Ovary (tissue), 9 donors: ENCODE measurements around the gene DICER1. TPM values are rescaled to one million over a fixed set of nuclear protein-coding genes. Genes with fewer than 3 reads are reported as not detected.

ENCODE experiments used
- DNase-seq, 5 donors: peaks; one replicate each; pipeline ENCODE4 v3.0.0-alpha.2; 2019 to 2020
- H3K27ac ChIP-seq, 2 donors: fragments of 200-600 bp; one replicate each; pipeline versions ENCODE4 v1.5.1 to v1.8.0; 2019 to 2022
- H3K27me3 ChIP-seq: fragments of 200-600 bp; one replicate; pipeline ENCODE4 v1.8.0; 2022
- H3K36me3 ChIP-seq: fragments of 200-600 bp; sonication (generic); one replicate; pipeline ENCODE4 v1.5.1; 2019
- H3K4me1 ChIP-seq: one replicate; pipeline ENCODE4 v1.8.1; 2013; ENCODE audit warnings: mild to moderate bottlenecking, moderate library complexity; ENCODE audit not compliant: insufficient read depth
- H3K4me3 ChIP-seq: fragments of 200-600 bp; sonication (generic); one replicate; pipeline ENCODE4 v1.5.1; 2017
- H3K9me3 ChIP-seq, 2 donors: fragments of 200-600 bp in 1 of 2; sonication (generic) in 1 of 2; one replicate each; pipeline versions ENCODE4 v1.5.1 to v1.8.1; 2013 to 2019; ENCODE audit warnings: mild to moderate bottlenecking in 1 of 2, moderate library complexity in 1 of 2
- EP300 ChIP-seq: sonication (generic); formaldehyde crosslinking; IDR thresholded peaks from one replicate; pipeline ENCODE4 v1.6.1; 2017; ENCODE audit warnings: antibody characterized with exemption
- POLR2A ChIP-seq: fragments of 450-650 bp; IDR thresholded peaks from one replicate; pipeline ENCODE4 v1.6.1; 2017; ENCODE audit warnings: antibody characterized with exemption, mild to moderate bottlenecking, moderate library complexity
- WGBS, 3 donors: extraction: QIAGEN DNeasy Blood & Tissue Kit in 1 of 3; methylation state at CpG; one replicate each; pipeline versions ENCODE4 v1.1.5 to v1.1.7; 2013 to 2017; 5-methylcytosine and 5-hydroxymethylcytosine counted together
- intact Hi-C, 4 donors: fragments of 100-400 bp; cut with DNase I; formaldehyde crosslinking; loops; one replicate each; pipeline versions ENCODE4 v1.11.0 to v1.15.1; 2022 to 2023
- polyA plus RNA-seq, 2 donors: library from polyadenylated mRNA; stranded (reverse); fragments of 200-250 nt in 1 of 2; fragments of 350-450 nt in 1 of 2; fragmentation: Illumina TruSeq in 1 of 2; extraction: RNeasy Lipid Tissue Mini Kit (QIAGEN cat#74804) in 1 of 2; gene quantifications; one replicate each; pipeline ENCODE4 v1.2.3, GENCODE V29; 2013 to 2014
- total RNA-seq, 7 donors: library from RNA; depleted of rRNA in 2 of 7; stranded (reverse); fragments of >200 nt in 2 of 7; fragmentation: NEBNext Ultra II Directional in 3 of 7; extraction: Animal tissue kit (Norgen Biotek cat#: 25700) in 3 of 7; gene quantifications; one replicate each; pipeline versions ENCODE4 v1.1.0 to v1.2.4, GENCODE V29; 2016 to 2023
- TF ChIP-seq, protein P1 (sequence below), 3 donors: fragments of 450-650 bp in 2 of 3; fragments of 200-600 bp in 1 of 3; IDR thresholded peaks; one replicate each; pipeline versions ENCODE4 v1.5.1 to v1.8.0; 2016 to 2022; ENCODE audit warnings: antibody characterized with exemption in 3 of 3, mild to moderate bottlenecking in 1 of 3
- donor health status: DM: no; HTN: no; CAD: no; lungs with moderate emphysema.
- donor health status: DM: no; HTN: no; CAD: no.
- donor health status: Bipolar disorder and iron deficiency.
- donor health status: DM: yes; HTN: yes; CAD: no.
- donor health status: DM: no; HTN: no; CAD: no.
- donor health status: DM: yes; HTN: yes; CAD: no.

Gene DICER1
- total and polyA plus RNA-seq, 9 donors, result 9.6 to 54.7 (median 47.4) TPM

- Histone ChIP-seq H3K27ac (no peak overlapping the region), H3K36me3 (no peaks in the 10 kb centered on the region)
Observed at GRCh38 chr14:95133282-95133681, 24.0 kb downstream of the DICER1 start.

GRCh38 chr14:95132760-95133159, 24.6 kb downstream of the DICER1 start:
- no peak for TF ChIP-seq POLR2A
- no peak for TF ChIP-seq EP300
- TF ChIP-seq, protein P1, sequence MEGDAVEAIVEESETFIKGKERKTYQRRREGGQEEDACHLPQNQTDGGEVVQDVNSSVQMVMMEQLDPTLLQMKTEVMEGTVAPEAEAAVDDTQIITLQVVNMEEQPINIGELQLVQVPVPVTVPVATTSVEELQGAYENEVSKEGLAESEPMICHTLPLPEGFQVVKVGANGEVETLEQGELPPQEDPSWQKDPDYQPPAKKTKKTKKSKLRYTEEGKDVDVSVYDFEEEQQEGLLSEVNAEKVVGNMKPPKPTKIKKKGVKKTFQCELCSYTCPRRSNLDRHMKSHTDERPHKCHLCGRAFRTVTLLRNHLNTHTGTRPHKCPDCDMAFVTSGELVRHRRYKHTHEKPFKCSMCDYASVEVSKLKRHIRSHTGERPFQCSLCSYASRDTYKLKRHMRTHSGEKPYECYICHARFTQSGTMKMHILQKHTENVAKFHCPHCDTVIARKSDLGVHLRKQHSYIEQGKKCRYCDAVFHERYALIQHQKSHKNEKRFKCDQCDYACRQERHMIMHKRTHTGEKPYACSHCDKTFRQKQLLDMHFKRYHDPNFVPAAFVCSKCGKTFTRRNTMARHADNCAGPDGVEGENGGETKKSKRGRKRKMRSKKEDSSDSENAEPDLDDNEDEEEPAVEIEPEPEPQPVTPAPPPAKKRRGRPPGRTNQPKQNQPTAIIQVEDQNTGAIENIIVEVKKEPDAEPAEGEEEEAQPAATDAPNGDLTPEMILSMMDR (IDR thresholded peaks at IDR 0.05), result no peak

More at GRCh38 chr14:95133282-95133681, 24.0 kb downstream of the DICER1 start:
- no peaks in the 10 kb centered on the region for H3K27me3 ChIP-seq
- TF ChIP-seq, protein P1 (IDR thresholded peaks at IDR 0.05), result no peak
- TF ChIP-seq POLR2A, result no peak
- no peak for TF ChIP-seq EP300
- WGBS, 3 donors, result 95 to 97% (median 96%) methylated on average over 2 of the region's 2 CpGs
- H3K9me3 ChIP-seq, result no peaks in the 10 kb centered on the region
- H3K4me3 ChIP-seq, result no peak overlapping the region
- intact Hi-C loops, result no loop called here
- H3K4me1 ChIP-seq, result peaks cover 3% of the 10 kb centered on the region
- no peak for DNase-seq

DNA sequence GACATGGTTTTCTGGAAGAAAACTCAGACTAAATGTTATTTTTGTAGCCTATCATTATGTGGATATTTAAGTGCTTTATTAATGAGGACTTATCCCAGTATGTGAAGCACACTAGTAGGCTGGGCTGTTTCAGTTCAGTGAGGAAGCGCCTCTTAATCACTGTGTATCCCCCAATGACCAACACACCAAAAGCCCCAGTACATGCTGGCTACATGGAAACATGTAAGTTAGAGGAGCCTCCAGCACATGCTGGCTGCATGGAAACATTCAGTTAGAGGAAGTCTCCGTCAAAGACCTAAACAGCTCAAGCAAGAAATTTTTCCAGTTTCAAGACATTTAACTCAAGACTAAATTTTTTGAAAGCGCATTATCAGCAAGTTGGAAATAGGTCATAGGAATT, 26.8 kb downstream of the DICER1 start:
- intact Hi-C loops, result no loop called here
- WGBS, 3 donors, result 96 to 99% (median 96%) methylated on average over 3 of the region's 3 CpGs
- H3K9me3 ChIP-seq, result no peaks in the 10 kb centered on the region
- TF ChIP-seq, protein P1 (IDR thresholded peaks at IDR 0.05), result no peak
- TF ChIP-seq POLR2A, result no peak
- TF ChIP-seq EP300, result no peak
- H3K36me3 ChIP-seq, result no peaks in the 10 kb centered on the region
- H3K27me3 ChIP-seq, result no peaks in the 10 kb centered on the region
- no peak overlapping the region for H3K4me3 ChIP-seq
- no peak for DNase-seq
- H3K27ac ChIP-seq, result no peak overlapping the region
- H3K4me1 ChIP-seq, result no peaks in the 10 kb centered on the region

More at GRCh38 chr14:95132760-95133159, 24.6 kb downstream of the DICER1 start:
- Histone ChIP-seq H3K36me3 (no peaks in the 10 kb centered on the region), H3K27ac (no peak overlapping the region), H3K4me3 (no peak overlapping the region), H3K9me3 (no peaks in the 10 kb centered on the region), H3K27me3 (no peaks in the 10 kb centered on the region), H3K4me1 (peaks cover under 1% of the 10 kb centered on the region)
- intact Hi-C loops, result no loop called here
- 87 to 90% (median 90%) methylated on average over 5 of the region's 5 CpGs for WGBS, 3 donors
- DNase-seq, result no peak

DNA sequence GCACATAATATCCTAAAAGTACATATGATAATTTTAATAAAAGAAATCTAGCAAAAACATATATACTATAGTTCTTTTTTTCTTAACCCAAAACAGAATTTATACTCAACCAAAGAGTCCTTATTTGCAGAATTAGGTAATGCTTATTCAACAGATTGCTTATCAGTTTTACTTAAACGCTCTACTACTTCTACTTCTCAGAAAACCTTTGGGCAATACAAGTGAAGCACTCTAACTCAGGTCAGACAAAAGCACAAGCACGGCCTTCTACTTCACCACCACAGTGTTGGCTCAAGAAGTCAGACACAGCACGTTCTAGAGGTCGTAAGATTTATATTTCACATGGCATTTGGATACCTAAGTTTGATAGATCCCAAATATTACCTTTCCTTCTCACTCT, 29.2 kb downstream of the DICER1 start:
- Histone ChIP-seq H3K27me3 (no peaks in the 10 kb centered on the region), H3K4me3 (no peak overlapping the region), H3K27ac (no peak overlapping the region), H3K4me1 (no peaks in the 10 kb centered on the region), H3K36me3 (no peaks in the 10 kb centered on the region), H3K9me3 (no peaks in the 10 kb centered on the region)
- 90 to 93% (median 92%) methylated on average over 4 of the region's 4 CpGs for WGBS, 3 donors
- no peak for TF ChIP-seq EP300
- TF ChIP-seq POLR2A, result no peak
- TF ChIP-seq, protein P1 (IDR thresholded peaks at IDR 0.05), result no peak
- intact Hi-C loops, result no loop called here
- DNase-seq, result no peak
